SK-N-SH (cell line): Measurements from ENCODE around the gene MYH3.

ENCODE experiments used
- CHD2 ChIP-seq: fragments of 150-350 bp; IDR thresholded peaks from 2 replicates; pipeline ENCODE4 v1.6.1; 2018; ENCODE audit warnings: low read length; ENCODE audit not compliant: partially characterized antibody
- FOXJ3 ChIP-seq: sonication (generic); formaldehyde crosslinking; IDR thresholded peaks from 2 replicates; pipeline ENCODE4 v1.5.1; 2020; ENCODE audit warnings: mild to moderate bottlenecking, missing genetic modification reagents

GRCh38 chr17:10589553-10590145, 67.5 kb downstream of the MYH3 start:
- TF ChIP-seq FOXJ3 (CRISPR knock-in tag), result no peak
- no peak for TF ChIP-seq CHD2
